ENCODE measurements around the gene LRRC74B. TPM values are rescaled to one million over a fixed set of nuclear protein-coding genes. Genes with fewer than 3 reads are reported as not detected.

The LRRC74B gene
- total RNA-seq, 1 experiment from 2014 or later, result not detected

DNA sequence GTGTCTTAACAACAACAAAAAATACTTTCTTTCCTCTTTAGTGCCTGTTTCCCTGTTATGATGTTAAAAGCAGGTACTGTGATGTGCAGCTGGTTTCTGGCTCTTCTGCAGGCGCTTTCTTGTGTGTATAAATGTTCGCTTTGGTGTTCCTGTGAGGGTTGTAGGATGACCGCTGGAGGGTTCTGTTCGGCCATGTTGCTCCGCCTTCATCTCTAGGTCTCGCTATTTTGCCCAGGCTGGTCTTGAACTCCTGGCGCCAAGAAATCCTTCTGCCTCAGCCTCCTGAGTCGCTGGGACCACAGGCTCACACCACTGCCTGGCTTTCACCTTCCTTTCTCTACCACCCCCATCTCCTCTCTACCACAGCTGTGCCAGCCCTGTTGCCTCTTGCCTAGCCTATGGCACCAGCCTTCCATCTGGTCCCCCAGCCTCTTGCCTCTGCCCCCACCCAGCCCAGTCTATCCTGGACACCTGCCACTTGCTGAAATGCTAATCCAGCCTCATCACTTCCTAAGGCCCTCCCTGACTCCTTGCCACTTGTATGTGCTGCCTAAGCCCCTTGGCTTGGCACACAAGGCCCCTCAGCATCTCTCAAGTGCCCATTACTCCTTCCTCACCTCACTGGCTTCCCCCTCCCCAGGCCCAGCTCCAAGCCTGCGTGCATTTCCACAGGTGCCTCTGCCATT is 5.5 kb downstream of the LRRC74B start:
- intact Hi-C loops (cut with micrococcal nuclease; ENCODE audit: unreplicated experiment), result no loop called here
- no peaks in the 10 kb centered on the region for H3K4me1 Mint-ChIP-seq (ENCODE audit: low read depth, unreplicated experiment)
- no TSS peak for BruUV-seq (replicated peaks)
- peaks cover 5% of the 10 kb centered on the region for H3K36me3 Mint-ChIP-seq (ENCODE audit: insufficient read depth, unreplicated experiment)
- no peaks in the 10 kb centered on the region for H3K9me3 Mint-ChIP-seq (ENCODE audit: low read depth, unreplicated experiment)
- CTCF ChIA-PET, result no interaction called here
- no peak overlapping the region for H3K27ac Mint-ChIP-seq (ENCODE audit: unreplicated experiment)
- TF ChIP-seq, protein P1, sequence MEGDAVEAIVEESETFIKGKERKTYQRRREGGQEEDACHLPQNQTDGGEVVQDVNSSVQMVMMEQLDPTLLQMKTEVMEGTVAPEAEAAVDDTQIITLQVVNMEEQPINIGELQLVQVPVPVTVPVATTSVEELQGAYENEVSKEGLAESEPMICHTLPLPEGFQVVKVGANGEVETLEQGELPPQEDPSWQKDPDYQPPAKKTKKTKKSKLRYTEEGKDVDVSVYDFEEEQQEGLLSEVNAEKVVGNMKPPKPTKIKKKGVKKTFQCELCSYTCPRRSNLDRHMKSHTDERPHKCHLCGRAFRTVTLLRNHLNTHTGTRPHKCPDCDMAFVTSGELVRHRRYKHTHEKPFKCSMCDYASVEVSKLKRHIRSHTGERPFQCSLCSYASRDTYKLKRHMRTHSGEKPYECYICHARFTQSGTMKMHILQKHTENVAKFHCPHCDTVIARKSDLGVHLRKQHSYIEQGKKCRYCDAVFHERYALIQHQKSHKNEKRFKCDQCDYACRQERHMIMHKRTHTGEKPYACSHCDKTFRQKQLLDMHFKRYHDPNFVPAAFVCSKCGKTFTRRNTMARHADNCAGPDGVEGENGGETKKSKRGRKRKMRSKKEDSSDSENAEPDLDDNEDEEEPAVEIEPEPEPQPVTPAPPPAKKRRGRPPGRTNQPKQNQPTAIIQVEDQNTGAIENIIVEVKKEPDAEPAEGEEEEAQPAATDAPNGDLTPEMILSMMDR (IDR thresholded peaks at IDR 0.05; ENCODE audit: unreplicated experiment), result no peak
- no peak for DNase-seq
- H3K4me3 Mint-ChIP-seq (ENCODE audit: low read depth, unreplicated experiment), result no peak overlapping the region
- peaks cover 55% of the 10 kb centered on the region for H3K27me3 Mint-ChIP-seq (ENCODE audit: unreplicated experiment)

DNA sequence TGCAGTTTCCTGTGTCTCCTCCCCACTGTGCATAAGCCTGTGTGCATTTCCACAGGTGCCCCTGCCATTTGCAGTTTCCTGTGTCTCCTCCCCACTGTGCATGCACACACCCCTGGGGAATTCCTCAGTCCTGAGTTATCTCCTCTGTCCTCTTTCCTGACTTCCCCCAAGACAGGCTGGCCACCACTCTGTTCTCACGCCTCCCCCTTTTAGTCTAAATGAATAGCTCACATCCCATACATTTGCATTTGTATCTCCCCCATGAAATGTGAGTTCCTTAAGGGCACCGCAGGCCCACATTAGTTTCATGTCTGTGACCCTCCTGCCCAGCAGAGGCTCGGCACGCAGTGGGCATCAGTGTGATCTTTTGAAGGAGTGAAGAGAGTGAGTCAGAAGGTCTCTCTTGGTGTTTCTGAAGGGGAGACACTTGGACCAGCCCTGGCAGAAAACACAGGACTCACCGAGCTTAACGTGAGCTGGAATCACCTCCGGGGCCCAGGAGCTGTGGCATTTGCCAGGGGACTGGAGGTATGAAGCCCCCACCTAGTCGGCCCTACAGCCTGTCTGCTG is 6.2 kb downstream of the LRRC74B start:
- Mint-ChIP-seq H3K27me3 (ENCODE audit: unreplicated experiment) (peaks cover 61% of the 10 kb centered on the region), H3K4me1 (ENCODE audit: low read depth, unreplicated experiment) (no peaks in the 10 kb centered on the region), H3K27ac (ENCODE audit: unreplicated experiment) (no peak overlapping the region), H3K4me3 (ENCODE audit: low read depth, unreplicated experiment) (no peak overlapping the region), H3K36me3 (ENCODE audit: insufficient read depth, unreplicated experiment) (peaks cover 5% of the 10 kb centered on the region), H3K9me3 (ENCODE audit: low read depth, unreplicated experiment) (no peaks in the 10 kb centered on the region)
- DNase-seq, result no peak
- CTCF ChIA-PET, result interaction anchor here (0.6 to 0.9 kb wide), 2 partner anchors 19 to 241 kb away, joined by 3 to 4 read pairs; no protein-coding TSS in a partner anchor
- intact Hi-C loops (cut with micrococcal nuclease; ENCODE audit: unreplicated experiment), result no loop called here
- BruUV-seq (replicated peaks), result no TSS peak
- TF ChIP-seq, protein P1 (IDR thresholded peaks at IDR 0.05; ENCODE audit: unreplicated experiment), result no peak

DNA sequence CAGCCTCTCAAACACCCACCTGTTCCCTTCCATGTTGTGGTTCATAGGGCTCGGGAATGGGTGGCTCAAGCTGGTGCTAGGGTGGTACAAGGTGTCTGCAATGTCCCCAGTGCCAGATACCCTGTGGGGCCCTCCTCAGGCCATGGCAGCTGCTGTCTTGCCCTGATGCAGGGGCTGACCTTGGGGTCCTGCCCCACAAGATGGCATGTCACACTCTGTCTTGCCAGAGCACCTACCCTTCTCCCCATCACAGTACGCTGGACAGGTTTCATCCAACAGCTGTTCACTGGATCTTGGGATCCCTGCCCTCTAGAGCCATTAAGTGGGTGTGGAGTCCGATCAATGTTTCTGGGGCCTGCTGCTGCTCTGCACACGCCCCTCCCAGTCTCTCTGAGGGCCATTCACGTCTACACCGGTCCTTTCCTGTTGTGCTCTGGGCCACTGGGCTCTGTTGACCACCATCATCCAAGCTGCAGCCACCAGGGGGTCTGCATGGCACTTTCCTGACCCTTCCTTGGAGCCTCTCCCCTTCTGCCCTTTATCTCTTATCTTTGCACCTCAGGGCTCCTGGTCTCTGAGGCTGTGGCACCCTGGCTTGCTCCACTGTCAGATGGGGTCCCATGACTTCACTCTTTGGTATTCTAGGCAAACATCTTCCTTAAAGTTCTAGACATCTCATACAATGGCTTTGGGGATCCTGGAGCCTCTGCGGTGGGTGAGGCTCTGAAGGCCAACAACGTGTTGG is 7.1 kb downstream of the LRRC74B start:
- Mint-ChIP-seq H3K9me3 (ENCODE audit: low read depth, unreplicated experiment) (no peaks in the 10 kb centered on the region), H3K27me3 (ENCODE audit: unreplicated experiment) (peaks cover 66% of the 10 kb centered on the region), H3K27ac (ENCODE audit: unreplicated experiment) (no peak overlapping the region), H3K4me1 (ENCODE audit: low read depth, unreplicated experiment) (no peaks in the 10 kb centered on the region), H3K36me3 (ENCODE audit: insufficient read depth, unreplicated experiment) (peaks cover 5% of the 10 kb centered on the region), H3K4me3 (ENCODE audit: low read depth, unreplicated experiment) (no peak overlapping the region)
- TF ChIP-seq, protein P1 (IDR thresholded peaks at IDR 0.05; ENCODE audit: unreplicated experiment), result no peak
- intact Hi-C loops (cut with micrococcal nuclease; ENCODE audit: unreplicated experiment), result no loop called here
- no peak for DNase-seq
- no TSS peak for BruUV-seq (replicated peaks)
- CTCF ChIA-PET, result interaction anchor here (0.9 kb wide), 1 partner anchor 20 kb away, joined by 3 read pairs; no protein-coding TSS in a partner anchor

DNA sequence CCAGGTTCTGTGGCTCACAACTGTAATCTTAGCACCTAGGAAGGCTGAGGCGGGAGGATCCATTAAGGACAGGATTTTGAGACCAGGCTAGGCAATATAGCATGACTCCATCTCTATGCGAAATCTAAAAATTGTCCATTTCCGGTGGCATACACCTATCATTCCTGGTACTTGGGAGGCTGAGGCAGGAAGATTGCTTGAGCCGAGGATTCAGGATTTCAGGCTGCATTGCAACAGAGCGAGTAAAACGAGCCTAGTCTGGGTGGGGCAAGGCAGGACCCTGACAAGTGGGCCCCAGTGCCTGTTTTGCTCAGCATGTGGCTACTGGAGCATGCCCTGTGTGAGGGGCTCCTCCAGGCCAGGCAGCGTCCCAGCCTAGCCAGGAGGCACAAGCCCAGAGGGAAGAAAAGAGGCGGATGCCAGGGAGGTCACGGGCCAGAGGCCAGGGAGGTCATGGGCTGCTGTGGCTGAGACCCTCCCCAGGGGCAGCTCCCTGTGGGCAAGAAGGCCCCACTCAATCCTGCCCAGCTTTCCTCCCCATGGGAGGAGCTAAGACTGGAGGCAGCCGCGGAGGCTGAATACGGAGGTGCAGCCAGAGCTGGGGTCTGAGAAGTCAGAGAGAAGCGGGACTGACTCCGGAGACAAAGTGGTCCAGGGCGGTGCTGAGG is 8.4 kb downstream of the LRRC74B start:
- Mint-ChIP-seq H3K4me3 (ENCODE audit: low read depth, unreplicated experiment) (no peak overlapping the region), H3K27me3 (ENCODE audit: unreplicated experiment) (peaks cover 66% of the 10 kb centered on the region), H3K9me3 (ENCODE audit: low read depth, unreplicated experiment) (no peaks in the 10 kb centered on the region), H3K27ac (ENCODE audit: unreplicated experiment) (no peak overlapping the region), H3K36me3 (ENCODE audit: insufficient read depth, unreplicated experiment) (peaks cover 5% of the 10 kb centered on the region), H3K4me1 (ENCODE audit: low read depth, unreplicated experiment) (no peaks in the 10 kb centered on the region)
- CTCF ChIA-PET, result no interaction called here
- TF ChIP-seq, protein P1 (IDR thresholded peaks at IDR 0.05; ENCODE audit: unreplicated experiment), result no peak
- BruUV-seq (replicated peaks), result no TSS peak
- DNase-seq, result no peak
- intact Hi-C loops (cut with micrococcal nuclease; ENCODE audit: unreplicated experiment), result no loop called here

Data from Calu3 (cell line).